IMR-90 (cell line): Measurements from ENCODE around the gene ZACN. TPM values are rescaled to one million over a fixed set of nuclear protein-coding genes. Genes with fewer than 3 reads are reported as not detected.

Experiments
- ATAC-seq: fragments of 200-7000 bp; cut with Tn5 transposase; 2 replicates; pipeline ENCODE4 v1.9.1; 2020; ENCODE audit warnings: low read depth, mild to moderate bottlenecking, moderate library complexity
- BruUV-seq: library from RNA; stranded (reverse); fragments of 400-500 nt; replicated peaks from 2 replicates; lab custom pipeline; 2021; lab: Mats Ljungman, UMichigan
- CTCF ChIA-PET: fragments of 300-600 bp; formaldehyde crosslinking; extraction: SDS; loops from one replicate; lab custom pipeline; 2021; ENCODE audit warnings: antibody characterized with exemption; lab: Yijun Ruan, JAX
- POLR2A ChIA-PET: fragments of 300-600 bp; sonication (Branson Sonifier 250); formaldehyde crosslinking; loops from one replicate; lab custom pipeline; 2022; ENCODE audit warnings: antibody characterized with exemption; ENCODE audit not compliant: unreplicated experiment; lab: Charles Lee
- DNase-seq: peaks from one replicate; pipeline ENCODE4 v3.0.0; 2013
- H2AFZ ChIP-seq: replicated peaks from 2 replicates; pipeline ENCODE3; 2013; ENCODE audit warnings: low read length, mild to moderate bottlenecking; ENCODE audit not compliant: poor library complexity
- H2AK5ac ChIP-seq: 2 replicates; pipeline ENCODE4 v1.6.1; 2013; ENCODE audit warnings: low read depth, low read length, inconsistent platforms
- H2AK9ac ChIP-seq: replicated peaks from 2 replicates; pipeline ENCODE3; 2013; ENCODE audit warnings: mild to moderate bottlenecking, low read depth, low read length, moderate library complexity; ENCODE audit not compliant: poor library complexity
- H2BK120ac ChIP-seq: 2 replicates; pipeline ENCODE4 v1.6.1; 2013; ENCODE audit warnings: low read depth, low read length, inconsistent platforms
- H2BK15ac ChIP-seq: 3 replicates; pipeline ENCODE4 v1.6.1; 2013; ENCODE audit warnings: low read depth, low read length, inconsistent platforms
- H2BK20ac ChIP-seq: 2 replicates; pipeline ENCODE4 v1.6.1; 2013; ENCODE audit warnings: low read depth, mild to moderate bottlenecking, inconsistent platforms, low read length, moderate library complexity
- H2BK5ac ChIP-seq: 2 replicates; pipeline ENCODE4 v1.6.1; 2013; ENCODE audit warnings: mild to moderate bottlenecking, low read depth, low read length, inconsistent platforms; ENCODE audit not compliant: poor library complexity, severe bottlenecking
- H3K14ac ChIP-seq: replicated peaks from 2 replicates; pipeline ENCODE4 v1.6.1; 2013; ENCODE audit warnings: low read depth, low read length, inconsistent platforms
- H3K18ac ChIP-seq: 2 replicates; pipeline ENCODE4 v1.6.1; 2013; ENCODE audit warnings: low read depth, low read length, control low read depth
- H3K23ac ChIP-seq: 2 replicates; pipeline ENCODE4 v1.6.1; 2013; ENCODE audit warnings: low read depth, low read length, inconsistent platforms
- H3K27ac ChIP-seq: 2 replicates; pipeline ENCODE4 v1.5.1; 2013; ENCODE audit warnings: mild to moderate bottlenecking, control low read depth, low read length; ENCODE audit not compliant: insufficient read depth
- H3K27me3 ChIP-seq: 2 replicates; pipeline ENCODE4 v1.6.1; 2013; ENCODE audit warnings: low read length; ENCODE audit not compliant: control insufficient read depth, insufficient read depth
- H3K36me3 ChIP-seq: 2 replicates; pipeline ENCODE4 v1.6.1; 2013; ENCODE audit warnings: low read length, mixed read lengths; ENCODE audit not compliant: control insufficient read depth, insufficient read depth
- H3K4ac ChIP-seq: 2 replicates; pipeline ENCODE4 v1.6.1; 2013; ENCODE audit warnings: low read depth, low read length, inconsistent platforms
- H3K4me1 ChIP-seq: 2 replicates; pipeline ENCODE4 v1.6.1; 2013; ENCODE audit warnings: low read length, mixed read lengths; ENCODE audit not compliant: control insufficient read depth, insufficient read depth
- H3K4me2 ChIP-seq: 2 replicates; pipeline ENCODE4 v1.6.1; 2013; ENCODE audit warnings: low read depth, mild to moderate bottlenecking, control low read depth, low read length, moderate library complexity
- H3K4me3 ChIP-seq: 2 replicates; pipeline ENCODE4 v1.5.1; 2013; ENCODE audit warnings: low read depth, mild to moderate bottlenecking, control low read depth, low read length, moderate library complexity; ENCODE audit not compliant: insufficient read depth
- H3K56ac ChIP-seq: 2 replicates; pipeline ENCODE4 v1.6.1; 2013; ENCODE audit warnings: low read length, inconsistent platforms; ENCODE audit not compliant: insufficient read depth; ENCODE audit errors: extremely low read depth
- H3K79me1 ChIP-seq, 2 experiments: 2 replicates each; pipeline ENCODE4 v1.6.1; 2013; ENCODE audit warnings: low read length in 2 of 2, inconsistent platforms in 1 of 2, low read depth in 1 of 2
- H3K9ac ChIP-seq: 2 replicates; pipeline ENCODE4 v1.6.1; 2013; ENCODE audit warnings: low read depth, low read length, control low read depth
- H3K9me1 ChIP-seq: 2 replicates; pipeline ENCODE4 v1.6.1; 2013; ENCODE audit warnings: low read length, inconsistent platforms; ENCODE audit not compliant: insufficient read depth
- H3K9me3 ChIP-seq: 2 replicates; pipeline ENCODE4 v1.6.1; 2013; ENCODE audit warnings: low read length; ENCODE audit not compliant: control insufficient read depth, insufficient read depth
- H4K20me1 ChIP-seq: 2 replicates; pipeline ENCODE4 v1.6.1; 2013; ENCODE audit warnings: low read length, inconsistent platforms; ENCODE audit not compliant: insufficient read depth
- H4K5ac ChIP-seq: 2 replicates; pipeline ENCODE4 v1.6.1; 2013; ENCODE audit warnings: mild to moderate bottlenecking, low read depth, low read length, control low read depth
- H4K8ac ChIP-seq, 2 experiments: 2 replicates each; pipeline ENCODE4 v1.6.1; 2013; ENCODE audit warnings: low read depth in 2 of 2, low read length in 2 of 2, control low read depth in 1 of 2, inconsistent platforms in 1 of 2
- H4K91ac ChIP-seq: 2 replicates; pipeline ENCODE4 v1.6.1; 2013; ENCODE audit warnings: low read depth, low read length, inconsistent platforms; ENCODE audit not compliant: insufficient read depth
- CEBPB ChIP-seq: IDR thresholded peaks from 2 replicates; pipeline ENCODE4 v1.6.1; 2012; ENCODE audit warnings: low read depth, low read length, improper control_type of control experiment
- FOS ChIP-seq: fragments of 150-350 bp; IDR thresholded peaks from 2 replicates; pipeline ENCODE4 v1.6.1; 2016; ENCODE audit warnings: low read depth, low read length
- MAZ ChIP-seq: IDR thresholded peaks from 2 replicates; pipeline ENCODE4 v1.6.1; 2012; ENCODE audit warnings: low read depth, mild to moderate bottlenecking, low read length, improper control_type of control experiment, moderate library complexity, borderline replicate concordance
- MXI1 ChIP-seq: IDR thresholded peaks from 2 replicates; pipeline ENCODE4 v1.6.1; 2012; ENCODE audit warnings: low read depth, mild to moderate bottlenecking, low read length, moderate library complexity, borderline replicate concordance
- NFE2L2 ChIP-seq: fragments of 150-350 bp; IDR thresholded peaks from 2 replicates; pipeline ENCODE4 v1.6.1; 2016; ENCODE audit warnings: low read depth, mild to moderate bottlenecking, low read length
- POLR2A ChIP-seq: IDR thresholded peaks from 2 replicates; pipeline ENCODE4 v1.6.1; 2012; ENCODE audit warnings: mild to moderate bottlenecking, low read depth, low read length
- WGBS, 2 experiments: methylation state at CpG; one replicate each; pipeline versions ENCODE4 v1.1.5 to v1.1.7; 2013; ENCODE audit warnings: missing lambda C conversion rate in 2 of 2; ENCODE audit not compliant: insufficient read length in 1 of 2; ENCODE audit errors: extremely low coverage in 2 of 2; 5-methylcytosine and 5-hydroxymethylcytosine counted together
- dilution Hi-C: fragments of 300-500 bp; cut with HindIII; formaldehyde crosslinking; loops from one replicate; pipeline ENCODE4 v1.14.3; 2018; ENCODE audit warnings: low sequenced_read_pairs; ENCODE audit not compliant: unreplicated experiment
- in situ Hi-C: fragments of 300-500 bp; cut with MboI; formaldehyde crosslinking; loops from 3 replicates; pipeline ENCODE4 v1.14.3; 2019; ENCODE audit warnings: low sequenced_read_pairs, inconsistent platforms, mixed read lengths
- intact Hi-C: fragments of 100-400 bp; cut with micrococcal nuclease; formaldehyde crosslinking; loops from 2 replicates; pipeline ENCODE4 v1.10.0; 2022
- polyA plus RNA-seq, 3 experiments: library from polyadenylated mRNA; depleted of rRNA; stranded (reverse); fragments of >200 nt; gene quantifications; 2 replicates each; pipeline ENCODE4 v1.2.3, GENCODE V29; 2012; ENCODE audit warnings: low replicate concordance in 1 of 3
- total RNA-seq: library from RNA; depleted of rRNA; stranded (reverse); fragments of >200 nt; gene quantifications from 2 replicates; pipeline ENCODE4 v1.2.3, GENCODE V29; 2012

ZACN gene
- total and polyA plus RNA-seq, 2 of the 4 experiments (the other 2 are of a cell fraction), result not detected

GRCh38 chr17:76125922-76126321 lies 46.9 kb downstream of the ZACN start:
- H3K9ac ChIP-seq, result no peak overlapping the region
- no peak overlapping the region for H3K18ac ChIP-seq
- H2AK5ac ChIP-seq, result no peak overlapping the region
- no peak overlapping the region for H3K4me3 ChIP-seq
- ChIA-PET CTCF (interaction anchor here (3.1 kb wide), 1 partner anchor 154 kb away, joined by 14 read pairs; no protein-coding TSS in a partner anchor), POLR2A (no interaction called here)
- no peaks in the 10 kb centered on the region for H3K9me1 ChIP-seq
- no peak overlapping the region for H3K4me2 ChIP-seq
- ATAC-seq (no peak), DNase-seq (no peak)
- dilution Hi-C loops (no loop called here), intact Hi-C loops (no loop called here), in situ Hi-C loops (no loop called here)
- H3K23ac ChIP-seq, result no peak overlapping the region
- no peak overlapping the region for H4K91ac ChIP-seq
- H3K56ac ChIP-seq, result no peak overlapping the region
- H3K79me1 ChIP-seq, result no peaks in the 10 kb centered on the region
- no peak overlapping the region for H2AK9ac ChIP-seq
- peaks cover 22% of the 10 kb centered on the region for H3K27me3 ChIP-seq
- TF ChIP-seq FOS, result no peak
- TF ChIP-seq CEBPB, result no peak
- TF ChIP-seq MXI1, result no peak
- no peak for TF ChIP-seq POLR2A
- TF ChIP-seq MAZ, result no peak
- TF ChIP-seq NFE2L2, result no peak
- no peaks in the 10 kb centered on the region for H3K9me3 ChIP-seq
- BruUV-seq, result no TSS peak
- no peak overlapping the region for H3K27ac ChIP-seq
- H2BK120ac ChIP-seq, result no peak overlapping the region
- no peak overlapping the region for H3K14ac ChIP-seq
- H3K4ac ChIP-seq, result no peak overlapping the region
- H4K5ac ChIP-seq, result no peak overlapping the region
- no peak overlapping the region for H2BK15ac ChIP-seq
- no CpG with 5 or more reads among the region's 1 CpG for WGBS, 2 experiments
- H2BK5ac ChIP-seq, result no peak overlapping the region
- H2BK20ac ChIP-seq, result no peak overlapping the region
- H4K8ac ChIP-seq, result no peak overlapping the region
- H4K20me1 ChIP-seq, result no peaks in the 10 kb centered on the region
- no peak overlapping the region for H2AFZ ChIP-seq
- H3K36me3 ChIP-seq, result no peaks in the 10 kb centered on the region
- peaks cover 3% of the 10 kb centered on the region; the same call in 1 of the 2 replicates for H3K4me1 ChIP-seq
